ENCODE data around the gene TNRC6C. TPM values are rescaled to one million over a fixed set of nuclear protein-coding genes. Genes with fewer than 3 reads are reported as not detected.

Gene TNRC6C
- total and polyA plus RNA-seq, 9 of the 15 experiments (the other 6 are each of a cell fraction or from before 2014, with no cell fraction given): 0.20 to 4.9 (median 2.3) TPM

- Histone ChIP-seq H3K27me3 (ENCODE audit: control insufficient read depth in 2 of 2, insufficient read depth in 2 of 2, low read length in 2 of 2) (no peaks in the 10 kb centered on the region), H3K79me2 (ENCODE audit: control insufficient read depth, insufficient read depth, low read length) (no peaks in the 10 kb centered on the region), H3K9me1 (ENCODE audit: control insufficient read depth, insufficient read depth, low read length) (no peaks in the 10 kb centered on the region), H3K4me1 (replicated peaks in 1 of 2; ENCODE audit: control insufficient read depth in 2 of 2, insufficient read depth in 2 of 2, low read length in 2 of 2) (peaks cover 4 to 13% of the 10 kb centered on the region in 2 experiments; a peak in 4 of 5 replicates), H3K9ac (ENCODE audit: insufficient read depth in 1 of 2, low read depth in 2 of 2, low read length in 2 of 2) (no peak overlapping the region), H2AFZ (ENCODE audit: low read depth, low read length) (no peak overlapping the region), H3K9me3 (replicated peaks; ENCODE audit: control insufficient read depth, insufficient read depth, low read depth, low read length) (no peaks in the 10 kb centered on the region), H3K36me3 (ENCODE audit: control insufficient read depth, insufficient read depth, low read length) (peaks cover 35% of the 10 kb centered on the region), H4K20me1 (replicated peaks; ENCODE audit: control insufficient read depth, insufficient read depth, low read length) (no peaks in the 10 kb centered on the region), H3K4me3 (no peak overlapping the region), H3K4me2 (ENCODE audit: insufficient read depth, low read length) (no peak overlapping the region), H3K27ac (ENCODE audit: extremely low read depth, low read depth, low read length) (no peak overlapping the region)
- ChIA-PET CTCF (ENCODE audit: low intra/inter-chr PET ratio) (interaction anchor here (0.6 kb wide), 1 partner anchor 335 kb away, joined by 3 read pairs; no protein-coding TSS in a partner anchor), POLR2A (no interaction called here)
- WGBS (ENCODE audit: insufficient coverage, low coverage, missing lambda C conversion rate): 100% methylated on average over 1 of the region's 1 CpG
- FAIRE-seq: no peak
- TF ChIP-seq CEBPB (tag; IDR thresholded peaks at IDR 0.05) (no peak), ZNF232 (CRISPR knock-in tag; IDR thresholded peaks at IDR 0.05) (no peak), ETS1 (conservative IDR thresholded peaks at IDR 0.05; ENCODE audit: control insufficient read depth, low read depth, low read length) (no peak), NELFE (IDR thresholded peaks at IDR 0.05; ENCODE audit: insufficient read depth, insufficient read length) (no peak), USF1 (CRISPR knock-in tag; IDR thresholded peaks at IDR 0.05) (no peak), TBP (optimal IDR thresholded peaks at IDR 0.05; ENCODE audit: low read depth, low read length) (no peak), FOXM1 (IDR thresholded peaks at IDR 0.05; ENCODE audit: low read depth) (no peak), FOXM1 (CRISPR knock-in tag; IDR thresholded peaks at IDR 0.05; ENCODE audit: low read depth) (no peak), C11orf30 (IDR thresholded peaks at IDR 0.05; ENCODE audit: low read depth) (no peak), MCM7 (IDR thresholded peaks at IDR 0.05) (no peak), MTA3 (IDR thresholded peaks at IDR 0.05; ENCODE audit: borderline replicate concordance) (no peak), SIN3B (IDR thresholded peaks at IDR 0.05; ENCODE audit: low read depth) (no peak), NUFIP1 (IDR thresholded peaks at IDR 0.05; ENCODE audit: partially characterized antibody) (no peak), RBM17 (IDR thresholded peaks at IDR 0.05; ENCODE audit: borderline replicate concordance, low read depth, low read length) (no peak), STAT6 (CRISPR knock-in tag; IDR thresholded peaks at IDR 0.05) (no peak), BRD9 (IDR thresholded peaks at IDR 0.05; ENCODE audit: low read depth, partially characterized antibody) (no peak), ZNF146 (CRISPR knock-in tag; IDR thresholded peaks at IDR 0.05; ENCODE audit: unreplicated experiment) (no peak)
- in situ Hi-C loops (cut with MboI) (no loop called here), intact Hi-C loops (cut with micrococcal nuclease) (loop anchor here (5.0 kb wide), 1 partner anchor 99 kb away; the partner anchor contains the start of genes AFMID and TK1)
- no peak for DNase-seq (ENCODE audit: extremely low read depth in 1 of 4, low spot score in 3 of 4)
- no TSS peak for BruUV-seq (replicated peaks)
- no peak for ATAC-seq
Measured at GRCh38 chr17:78088529-78088928, 130.0 kb downstream of the TNRC6C start.
